Neuronal stem cell (in vitro differentiated cells): Measurements from ENCODE around the gene AP5Z1.

Experiments
- DNase-seq: peaks from one replicate; pipeline ENCODE4 v3.0.0-alpha.2; 2013; ENCODE audit warnings: low spot score
- H2AFZ ChIP-seq: one replicate; pipeline ENCODE4 v1.6.1; 2013; ENCODE audit warnings: mild to moderate bottlenecking, low read length, inconsistent platforms
- H2AK5ac ChIP-seq: 2 replicates; pipeline ENCODE4 v1.6.1; 2013; ENCODE audit warnings: low read depth, mild to moderate bottlenecking, inconsistent platforms, low read length, moderate library complexity, mixed read lengths
- H2BK120ac ChIP-seq: 2 replicates; pipeline ENCODE4 v1.6.1; 2013; ENCODE audit warnings: low read depth, mild to moderate bottlenecking, inconsistent platforms, low read length, moderate library complexity, mixed read lengths
- H2BK12ac ChIP-seq: one replicate; pipeline ENCODE4 v1.6.1; 2013; ENCODE audit warnings: low read length, inconsistent platforms
- H2BK15ac ChIP-seq: 2 replicates; pipeline ENCODE4 v1.6.1; 2013; ENCODE audit warnings: mild to moderate bottlenecking, low read length, inconsistent platforms, mixed read lengths
- H2BK5ac ChIP-seq: one replicate; pipeline ENCODE4 v1.6.1; 2013; ENCODE audit warnings: inconsistent platforms, mild to moderate bottlenecking, low read length, moderate library complexity
- H3K14ac ChIP-seq: one replicate; pipeline ENCODE4 v1.6.1; 2013; ENCODE audit warnings: low read length, inconsistent platforms
- H3K18ac ChIP-seq: 2 replicates; pipeline ENCODE4 v1.6.1; 2013; ENCODE audit warnings: low read length, inconsistent platforms
- H3K23ac ChIP-seq: 2 replicates; pipeline ENCODE4 v1.6.1; 2013; ENCODE audit warnings: low read depth, mild to moderate bottlenecking, mixed read lengths, low read length, inconsistent platforms; ENCODE audit not compliant: poor library complexity
- H3K27ac ChIP-seq: replicated peaks from 3 replicates; pipeline ENCODE4 v1.5.1; 2013; ENCODE audit warnings: low read length, inconsistent platforms
- H3K27me3 ChIP-seq, 3 experiments: 2 replicates each; pipeline ENCODE4 v1.6.1; 2013; ENCODE audit warnings: low read length in 3 of 3, mild to moderate bottlenecking in 2 of 3, inconsistent platforms in 1 of 3, low read depth in 1 of 3, mixed read lengths in 1 of 3, moderate library complexity in 1 of 3; ENCODE audit not compliant: control insufficient read depth in 3 of 3, insufficient read depth in 3 of 3
- H3K36me3 ChIP-seq, 2 donors: replicated peaks in 1 of 2; 2 replicates each; pipeline ENCODE4 v1.6.1; 2013; ENCODE audit warnings: low read length in 2 of 2; ENCODE audit not compliant: control insufficient read depth in 2 of 2, insufficient read depth in 2 of 2
- H3K4ac ChIP-seq: 2 replicates; pipeline ENCODE4 v1.6.1; 2013; ENCODE audit warnings: inconsistent platforms, mild to moderate bottlenecking, low read length, moderate library complexity
- H3K4me1 ChIP-seq, 2 donors: 1 replicate in 1 of 2; 2 replicates in 1 of 2; pipeline ENCODE4 v1.6.1; 2013; ENCODE audit warnings: low read length in 2 of 2, low read depth in 1 of 2; ENCODE audit not compliant: control insufficient read depth in 2 of 2, insufficient read depth in 1 of 2
- H3K4me2 ChIP-seq: one replicate; pipeline ENCODE4 v1.6.1; 2013; ENCODE audit warnings: mild to moderate bottlenecking, low read length, inconsistent platforms; ENCODE audit not compliant: insufficient read depth, poor library complexity, severe bottlenecking
- H3K4me3 ChIP-seq, 2 donors: 2 replicates each; pipeline ENCODE4 v1.5.1; 2013; ENCODE audit warnings: low read length in 2 of 2, mild to moderate bottlenecking in 2 of 2, inconsistent platforms in 1 of 2, moderate library complexity in 1 of 2
- H3K79me1 ChIP-seq: one replicate; pipeline ENCODE4 v1.6.1; 2013; ENCODE audit warnings: low read depth, mild to moderate bottlenecking, inconsistent platforms, low read length, moderate library complexity
- H3K9ac ChIP-seq: one replicate; pipeline ENCODE4 v1.6.1; 2013; ENCODE audit warnings: mild to moderate bottlenecking, low read depth, low read length, inconsistent platforms; ENCODE audit not compliant: poor library complexity
- H3K9me3 ChIP-seq, 2 donors: replicated peaks in 1 of 2; 2 replicates each; pipeline versions ENCODE3 to v1.6.1; 2013; ENCODE audit warnings: low read length in 2 of 2, mild to moderate bottlenecking in 2 of 2, inconsistent platforms in 1 of 2, low read depth in 1 of 2, mixed read lengths in 1 of 2, moderate library complexity in 1 of 2; ENCODE audit not compliant: control insufficient read depth in 2 of 2, insufficient read depth in 1 of 2
- H4K8ac ChIP-seq: one replicate; pipeline ENCODE4 v1.6.1; 2013; ENCODE audit warnings: low read depth, mild to moderate bottlenecking, inconsistent platforms, low read length, moderate library complexity
- H4K91ac ChIP-seq: one replicate; pipeline ENCODE4 v1.6.1; 2013; ENCODE audit warnings: low read length, low read depth, mild to moderate bottlenecking, inconsistent platforms; ENCODE audit not compliant: poor library complexity
- WGBS, 2 donors: extraction: QIAGEN DNeasy Blood & Tissue Kit; methylation state at CpG; one replicate each; pipeline ENCODE4 v1.1.7; 2013; ENCODE audit warnings: missing lambda C conversion rate in 2 of 2, mixed read lengths in 1 of 2; ENCODE audit not compliant: insufficient read length in 2 of 2, insufficient replicate concordance in 1 of 2; ENCODE audit errors: extremely low coverage in 2 of 2; 5-methylcytosine and 5-hydroxymethylcytosine counted together

AP5Z1 gene

GRCh38 chr7:4763794-4764185, 11.6 kb upstream of the AP5Z1 start:
- Histone ChIP-seq H3K27ac (no peak overlapping the region), H3K4me1 (no peaks in the 10 kb centered on the region), H2BK5ac (peak overlapping the region; percentile 48), H2BK15ac (no peak overlapping the region), H3K4me3 (no peak overlapping the region), H2AFZ (no peak overlapping the region), H3K79me1 (peaks cover 4% of the 10 kb centered on the region), H3K36me3 (peaks cover 41 to 88% of the 10 kb centered on the region in 2 donors), H4K8ac (no peak overlapping the region), H3K18ac (no peak overlapping the region), H3K9ac (no peak overlapping the region), H3K4ac (no peak overlapping the region), H4K91ac (no peak overlapping the region), H2AK5ac (no peak overlapping the region), H3K27me3 (no peaks in the 10 kb centered on the region), H2BK12ac (no peak overlapping the region), H3K9me3 (no peaks in the 10 kb centered on the region), H3K4me2 (no peak overlapping the region), H2BK120ac (no peak overlapping the region), H3K14ac (peak overlapping the region; percentile 82), H3K23ac (no peak overlapping the region)
- no CpG with 5 or more reads among the region's 21 CpGs for WGBS, 2 donors
- DNase-seq = no peak

GRCh38 chr7:4764402-4765007, 10.9 kb upstream of the AP5Z1 start:
- no peak overlapping the region for H3K4ac ChIP-seq
- peak overlapping the region in 1 of 2 donors; percentile 50 for H3K4me3 ChIP-seq
- no peaks in the 10 kb centered on the region for H3K4me1 ChIP-seq
- peak overlapping the region; percentile 56 for H3K14ac ChIP-seq
- peaks cover 40 to 85% of the 10 kb centered on the region in 2 donors for H3K36me3 ChIP-seq
- no peak overlapping the region for H3K4me2 ChIP-seq
- no peak overlapping the region for H2BK12ac ChIP-seq
- H4K91ac ChIP-seq = no peak overlapping the region
- H3K27ac ChIP-seq = no peak overlapping the region
- peak overlapping the region; percentile 17 for H4K8ac ChIP-seq
- no CpG with 5 or more reads among the region's 35 CpGs for WGBS, 2 donors
- H3K9ac ChIP-seq = peak overlapping the region; percentile 63
- H3K9me3 ChIP-seq = no peaks in the 10 kb centered on the region
- peak overlapping the region; percentile 90 for H2BK5ac ChIP-seq
- H2BK15ac ChIP-seq = no peak overlapping the region
- H3K18ac ChIP-seq = no peak overlapping the region
- no peak overlapping the region for H2AK5ac ChIP-seq
- H3K23ac ChIP-seq = no peak overlapping the region
- peaks cover 4% of the 10 kb centered on the region for H3K79me1 ChIP-seq
- H2AFZ ChIP-seq = no peak overlapping the region
- DNase-seq = no peak
- no peaks in the 10 kb centered on the region for H3K27me3 ChIP-seq
- no peak overlapping the region for H2BK120ac ChIP-seq

- peaks cover 34 to 78% of the 10 kb centered on the region in 2 donors for H3K36me3 ChIP-seq
- WGBS, 2 donors = no CpG with 5 or more reads among the region's 23 CpGs
- no peak overlapping the region for H3K4ac ChIP-seq
- no peak overlapping the region for H2BK12ac ChIP-seq
- H3K4me3 ChIP-seq = peak overlapping the region in 1 of 2 donors; percentile 50
- H3K4me1 ChIP-seq = no peaks in the 10 kb centered on the region
- no peaks in the 10 kb centered on the region for H3K27me3 ChIP-seq
- H3K79me1 ChIP-seq = peaks cover 4% of the 10 kb centered on the region
- H3K9me3 ChIP-seq = no peaks in the 10 kb centered on the region
- H2BK15ac ChIP-seq = no peak overlapping the region
- no peak overlapping the region for H2BK5ac ChIP-seq
- H3K27ac ChIP-seq = no peak overlapping the region
- no peak for DNase-seq
- H3K14ac ChIP-seq = no peak overlapping the region
- no peak overlapping the region for H2BK120ac ChIP-seq
- no peak overlapping the region for H3K18ac ChIP-seq
- H2AK5ac ChIP-seq = no peak overlapping the region
- H2AFZ ChIP-seq = no peak overlapping the region
- H4K8ac ChIP-seq = no peak overlapping the region
- peak overlapping the region; percentile 31 for H3K23ac ChIP-seq
- H3K4me2 ChIP-seq = no peak overlapping the region
- H3K9ac ChIP-seq = peak overlapping the region; percentile 30
- no peak overlapping the region for H4K91ac ChIP-seq
Measured at GRCh38 chr7:4765776-4766490, 9.5 kb upstream of the AP5Z1 start.

- H4K91ac ChIP-seq = no peak overlapping the region
- no peak for DNase-seq
- H3K79me1 ChIP-seq = peaks cover 4% of the 10 kb centered on the region
- H3K4ac ChIP-seq = no peak overlapping the region
- H3K9me3 ChIP-seq = no peaks in the 10 kb centered on the region
- no peak overlapping the region for H3K18ac ChIP-seq
- H3K4me2 ChIP-seq = no peak overlapping the region
- no peaks in the 10 kb centered on the region for H3K4me1 ChIP-seq
- H3K14ac ChIP-seq = no peak overlapping the region
- H2BK5ac ChIP-seq = no peak overlapping the region
- H3K9ac ChIP-seq = no peak overlapping the region
- H2AFZ ChIP-seq = no peak overlapping the region
- H3K23ac ChIP-seq = no peak overlapping the region
- no peak overlapping the region for H2AK5ac ChIP-seq
- H2BK12ac ChIP-seq = no peak overlapping the region
- H4K8ac ChIP-seq = no peak overlapping the region
- no CpG with 5 or more reads among the region's 37 CpGs for WGBS, 2 donors
- no peaks in the 10 kb centered on the region for H3K27me3 ChIP-seq
- no peak overlapping the region for H3K27ac ChIP-seq
- H2BK120ac ChIP-seq = no peak overlapping the region
- H2BK15ac ChIP-seq = no peak overlapping the region
- no peak overlapping the region for H3K4me3 ChIP-seq
- H3K36me3 ChIP-seq = peaks cover 26 to 71% of the 10 kb centered on the region in 2 donors
Measured at GRCh38 chr7:4766666-4767519, 8.5 kb upstream of the AP5Z1 start.
